Measurements from ENCODE around the gene CADM4. TPM values are rescaled to one million over a fixed set of nuclear protein-coding genes. Genes with fewer than 3 reads are reported as not detected.
"Not testable (repeated sequence)": the region's sequence is repeated elsewhere in the genome, so short reads cannot be mapped to it uniquely, and the experiment has no call there.

Gene CADM4
- total and polyA plus RNA-seq, 5 donors from 2014 or later = 0.30 TPM; not detected in 4

- H3K4me3 ChIP-seq (ENCODE audit: low read depth, low read length) = no peak overlapping the region
- H3K36me3 ChIP-seq (ENCODE audit: control insufficient read depth, insufficient read depth, low read length) = no peaks in the 10 kb centered on the region
- Mint-ChIP-seq H3K27ac (no peak overlapping the region), H3K4me1 (peaks cover 0 to 22% (median 9%) of the 10 kb centered on the region in 4 donors), H3K9me3 (peaks cover 0 to 2% (median 0%) of the 10 kb centered on the region in 7 donors), H3K4me3 (peak overlapping the region; percentile 64 to 88 (median 76)), H3K27me3 (peaks cover 76% of the 10 kb centered on the region), H3K36me3 (no peaks in the 10 kb centered on the region)
- peaks cover 9% of the 10 kb centered on the region for H3K4me1 ChIP-seq (ENCODE audit: control insufficient read depth, insufficient read depth, low read length, poor library complexity, severe bottlenecking)
- peaks cover 21% of the 10 kb centered on the region for H3K27me3 ChIP-seq (ENCODE audit: control insufficient read depth, insufficient read depth, low read length)
- DNase-seq (no peak), ATAC-seq (ENCODE audit: low read depth in 2 of 2) (no peak)
- no peak overlapping the region for H3K27ac ChIP-seq (ENCODE audit: insufficient read depth, low read length, poor library complexity, severe bottlenecking)
- H3K9me3 ChIP-seq (ENCODE audit: control insufficient read depth in 2 of 2, low read length in 2 of 2) = no peaks in the 10 kb centered on the region
Observed at GRCh38 chr19:43638214-43638994, 1.2 kb downstream of the CADM4 start.

GRCh38 chr19:43636121-43636683 is 3.4 kb downstream of the CADM4 start:
- Histone ChIP-seq H3K4me1 (ENCODE audit: control insufficient read depth, insufficient read depth, low read length, poor library complexity, severe bottlenecking) (peaks cover 9% of the 10 kb centered on the region), H3K4me3 (ENCODE audit: low read depth, low read length) (no peak overlapping the region), H3K27me3 (ENCODE audit: control insufficient read depth, insufficient read depth, low read length) (peaks cover 17% of the 10 kb centered on the region), H3K36me3 (ENCODE audit: control insufficient read depth, insufficient read depth, low read length) (no peaks in the 10 kb centered on the region), H3K27ac (ENCODE audit: insufficient read depth, low read length, poor library complexity, severe bottlenecking) (no peak overlapping the region), H3K9me3 (ENCODE audit: control insufficient read depth in 2 of 2, low read length in 2 of 2) (no peaks in the 10 kb centered on the region)
- peaks cover 74% of the 10 kb centered on the region for H3K27me3 Mint-ChIP-seq
- H3K27ac Mint-ChIP-seq = no peak overlapping the region
- no peak overlapping the region for H3K4me3 Mint-ChIP-seq
- DNase-seq (no peak), ATAC-seq (ENCODE audit: low read depth in 2 of 2) (no peak)
- H3K4me1 Mint-ChIP-seq = peaks cover 0 to 16% (median 10%) of the 10 kb centered on the region in 4 donors
- H3K36me3 Mint-ChIP-seq = no peaks in the 10 kb centered on the region
- peaks cover 0 to 2% (median 0%) of the 10 kb centered on the region in 7 donors for H3K9me3 Mint-ChIP-seq

- peaks cover 67% of the 10 kb centered on the region for H3K27me3 Mint-ChIP-seq
- peaks cover 0 to 13% (median 9%) of the 10 kb centered on the region in 4 donors for H3K4me1 Mint-ChIP-seq
- H3K4me1 ChIP-seq (ENCODE audit: control insufficient read depth, insufficient read depth, low read length, poor library complexity, severe bottlenecking); H3K9me3 Mint-ChIP-seq; ATAC-seq (ENCODE audit: low read depth in 2 of 2); H3K4me3 Mint-ChIP-seq; H3K36me3 ChIP-seq (ENCODE audit: control insufficient read depth, insufficient read depth, low read length); DNase-seq; H3K27ac Mint-ChIP-seq; H3K27ac ChIP-seq (ENCODE audit: insufficient read depth, low read length, poor library complexity, severe bottlenecking); H3K36me3 Mint-ChIP-seq; H3K9me3 ChIP-seq (ENCODE audit: control insufficient read depth in 2 of 2, low read length in 2 of 2); H3K4me3 ChIP-seq (ENCODE audit: low read depth, low read length): not testable (repeated sequence)
- H3K27me3 ChIP-seq (ENCODE audit: control insufficient read depth, insufficient read depth, low read length) = peaks cover 17% of the 10 kb centered on the region
Observed at GRCh38 chr19:43635561-43635940, 4.1 kb downstream of the CADM4 start.

DNA sequence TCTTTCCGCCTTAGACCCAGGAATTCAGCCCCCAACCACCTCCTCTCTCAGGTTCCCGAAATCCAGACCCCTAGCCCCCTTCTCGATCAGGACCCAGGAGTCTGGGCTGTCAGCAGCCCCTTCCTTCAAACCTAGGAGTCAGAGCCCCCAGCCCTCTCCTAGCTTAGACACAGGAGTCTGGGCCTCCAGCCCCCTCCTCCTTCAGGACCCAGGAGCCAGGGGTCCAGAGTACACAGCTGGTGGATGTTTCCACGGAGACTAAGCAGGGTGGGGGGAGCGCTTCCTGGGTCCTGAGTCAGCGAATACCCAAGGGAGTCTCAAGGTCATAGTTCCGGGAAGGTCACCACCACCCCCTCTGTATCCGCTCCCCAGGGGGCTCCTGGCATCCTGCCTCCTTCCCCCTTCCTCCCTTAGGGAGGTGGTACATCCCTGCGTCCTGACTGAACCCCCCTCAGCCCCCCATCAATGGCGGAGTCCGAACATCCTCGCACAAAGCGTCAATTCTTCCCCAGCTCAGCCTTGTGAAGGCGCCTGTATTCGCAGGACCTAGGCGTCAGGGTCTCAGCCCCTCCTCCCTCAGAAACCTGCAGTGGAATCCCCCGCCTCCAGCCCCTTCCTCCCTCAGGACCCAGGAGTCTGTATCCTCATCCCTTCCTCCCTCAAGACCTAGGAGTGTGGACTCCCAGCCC is 4.6 kb downstream of the CADM4 start:
- Histone ChIP-seq H3K36me3 (ENCODE audit: control insufficient read depth, insufficient read depth, low read length) (no peaks in the 10 kb centered on the region), H3K4me3 (ENCODE audit: low read depth, low read length) (no peak overlapping the region), H3K27ac (ENCODE audit: insufficient read depth, low read length, poor library complexity, severe bottlenecking) (no peak overlapping the region), H3K4me1 (ENCODE audit: control insufficient read depth, insufficient read depth, low read length, poor library complexity, severe bottlenecking) (peaks cover 5% of the 10 kb centered on the region), H3K9me3 (ENCODE audit: control insufficient read depth in 2 of 2, low read length in 2 of 2) (no peaks in the 10 kb centered on the region), H3K27me3 (ENCODE audit: control insufficient read depth, insufficient read depth, low read length) (peaks cover 17% of the 10 kb centered on the region)
- Mint-ChIP-seq H3K36me3 (no peaks in the 10 kb centered on the region), H3K27me3 (peaks cover 62% of the 10 kb centered on the region), H3K4me1 (peaks cover 0 to 11% (median 7%) of the 10 kb centered on the region in 4 donors), H3K9me3 (peaks cover 0 to 2% (median 0%) of the 10 kb centered on the region in 7 donors), H3K27ac (no peak overlapping the region), H3K4me3 (no peak overlapping the region)
- DNase-seq = no peak
- no peak for ATAC-seq (ENCODE audit: low read depth in 2 of 2)

DNA sequence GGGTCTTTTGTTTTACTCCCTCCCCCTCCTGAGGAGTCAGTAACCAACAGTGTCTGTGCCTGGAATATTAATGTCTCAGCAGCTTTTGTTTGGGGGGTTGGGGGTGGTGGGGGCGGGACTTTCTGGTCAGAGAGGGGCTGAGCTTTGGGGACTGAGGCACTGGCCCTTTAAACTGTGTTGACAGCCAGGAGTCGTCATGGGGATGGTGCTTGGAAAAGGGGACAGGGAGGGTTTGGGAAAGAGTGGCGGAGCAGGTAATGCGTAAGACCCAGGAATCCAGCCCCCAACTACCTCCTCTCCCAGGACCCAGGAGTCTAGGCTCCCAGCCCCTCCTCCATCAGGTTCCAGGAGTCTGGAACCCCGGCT is 5.2 kb downstream of the CADM4 start:
- Mint-ChIP-seq H3K27me3 (peaks cover 61% of the 10 kb centered on the region), H3K9me3 (peaks cover 0 to 2% (median 0%) of the 10 kb centered on the region in 7 donors), H3K4me3 (no peak overlapping the region), H3K27ac (no peak overlapping the region), H3K36me3 (no peaks in the 10 kb centered on the region), H3K4me1 (peaks cover 0 to 11% (median 6%) of the 10 kb centered on the region in 4 donors)
- Histone ChIP-seq H3K4me1 (ENCODE audit: control insufficient read depth, insufficient read depth, low read length, poor library complexity, severe bottlenecking) (peaks cover 5% of the 10 kb centered on the region), H3K27ac (ENCODE audit: insufficient read depth, low read length, poor library complexity, severe bottlenecking) (no peak overlapping the region), H3K27me3 (ENCODE audit: control insufficient read depth, insufficient read depth, low read length) (peaks cover 17% of the 10 kb centered on the region), H3K36me3 (ENCODE audit: control insufficient read depth, insufficient read depth, low read length) (no peaks in the 10 kb centered on the region), H3K4me3 (ENCODE audit: low read depth, low read length) (no peak overlapping the region), H3K9me3 (ENCODE audit: control insufficient read depth in 2 of 2, low read length in 2 of 2) (no peaks in the 10 kb centered on the region)
- no peak for DNase-seq
- ATAC-seq (ENCODE audit: low read depth in 2 of 2) = no peak

DNA sequence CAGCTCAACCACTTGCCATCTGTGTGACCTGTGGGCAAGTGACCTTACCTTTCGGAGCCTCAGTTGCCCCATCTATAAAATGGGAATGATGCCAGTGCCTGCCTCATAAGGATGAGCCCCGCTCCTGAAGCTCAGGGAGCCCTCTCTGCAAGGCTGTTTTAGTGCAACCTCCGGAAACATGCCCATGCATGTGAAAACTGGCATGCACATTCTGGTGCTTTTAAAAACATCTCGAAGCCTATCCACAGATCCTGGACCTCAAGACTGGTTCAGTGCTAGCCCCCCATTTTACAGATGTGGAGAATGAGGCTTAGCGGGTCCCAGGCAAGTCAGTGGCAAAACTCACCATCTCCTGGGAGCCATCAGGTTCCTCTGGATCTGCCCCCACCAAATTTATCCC is 5.6 kb downstream of the CADM4 start:
- Histone ChIP-seq H3K4me3 (ENCODE audit: low read depth, low read length) (no peak overlapping the region), H3K27me3 (ENCODE audit: control insufficient read depth, insufficient read depth, low read length) (peaks cover 16% of the 10 kb centered on the region), H3K4me1 (ENCODE audit: control insufficient read depth, insufficient read depth, low read length, poor library complexity, severe bottlenecking) (peaks cover 1% of the 10 kb centered on the region), H3K9me3 (ENCODE audit: control insufficient read depth in 2 of 2, low read length in 2 of 2) (no peaks in the 10 kb centered on the region), H3K36me3 (ENCODE audit: control insufficient read depth, insufficient read depth, low read length) (no peaks in the 10 kb centered on the region), H3K27ac (ENCODE audit: insufficient read depth, low read length, poor library complexity, severe bottlenecking) (no peak overlapping the region)
- ATAC-seq (ENCODE audit: low read depth in 2 of 2) = no peak
- Mint-ChIP-seq H3K4me3 (no peak overlapping the region), H3K27me3 (peaks cover 59% of the 10 kb centered on the region), H3K4me1 (peaks cover 0 to 9% (median 5%) of the 10 kb centered on the region in 4 donors), H3K9me3 (peaks cover 0 to 2% (median 0%) of the 10 kb centered on the region in 7 donors), H3K36me3 (no peaks in the 10 kb centered on the region), H3K27ac (no peak overlapping the region)
- DNase-seq = no peak

DNA sequence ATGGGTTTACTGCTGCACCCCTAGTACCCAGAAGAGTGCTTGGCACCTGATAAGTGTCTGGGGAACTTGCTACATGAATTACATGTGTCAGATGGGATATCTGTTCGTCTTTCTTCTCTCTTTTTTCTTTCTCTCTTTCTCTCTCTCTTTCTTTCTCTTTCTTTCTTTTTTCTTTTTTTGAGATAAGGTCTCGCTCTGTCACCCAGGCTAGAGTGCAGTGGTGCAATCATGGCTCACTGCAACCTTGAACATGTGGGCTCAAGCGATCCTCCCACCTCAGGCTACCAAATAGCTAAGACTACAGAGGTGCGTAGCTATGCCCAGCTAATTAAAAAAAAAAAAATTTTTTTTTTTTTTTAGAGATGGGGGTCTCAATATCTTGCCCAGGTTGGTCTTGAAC is 6.1 kb downstream of the CADM4 start:
- H3K4me1 ChIP-seq (ENCODE audit: control insufficient read depth, insufficient read depth, low read length, poor library complexity, severe bottlenecking) = no peaks in the 10 kb centered on the region
- no peak overlapping the region for H3K27ac Mint-ChIP-seq

More for the DNA sequence above, 6.1 kb downstream of the CADM4 start:
- Mint-ChIP-seq H3K9me3 (peaks cover 0 to 2% (median 0%) of the 10 kb centered on the region in 7 donors), H3K36me3 (no peaks in the 10 kb centered on the region), H3K4me3 (no peak overlapping the region), H3K27me3 (peaks cover 58% of the 10 kb centered on the region), H3K4me1 (peaks cover 0 to 5% (median 1%) of the 10 kb centered on the region in 4 donors)
- no peaks in the 10 kb centered on the region for H3K36me3 ChIP-seq (ENCODE audit: control insufficient read depth, insufficient read depth, low read length)
- no peak overlapping the region for H3K27ac ChIP-seq (ENCODE audit: insufficient read depth, low read length, poor library complexity, severe bottlenecking)
- no peaks in the 10 kb centered on the region for H3K9me3 ChIP-seq (ENCODE audit: control insufficient read depth in 2 of 2, low read length in 2 of 2)
- peaks cover 10% of the 10 kb centered on the region for H3K27me3 ChIP-seq (ENCODE audit: control insufficient read depth, insufficient read depth, low read length)
- H3K4me3 ChIP-seq (ENCODE audit: low read depth, low read length) = no peak overlapping the region
- no peak for ATAC-seq (ENCODE audit: low read depth in 2 of 2)
- no peak for DNase-seq
